GM18499 (cell line): ENCODE data around the gene RPL35.

Experiments used
- ATAC-seq: cut with Tn5 transposase; IDR thresholded peaks from one replicate; pipeline ENCODE4 v1.9.1; 2021; ENCODE audit warnings: moderate number of reproducible peaks; ENCODE audit not compliant: insufficient read depth, unreplicated experiment

RPL35 gene

DNA sequence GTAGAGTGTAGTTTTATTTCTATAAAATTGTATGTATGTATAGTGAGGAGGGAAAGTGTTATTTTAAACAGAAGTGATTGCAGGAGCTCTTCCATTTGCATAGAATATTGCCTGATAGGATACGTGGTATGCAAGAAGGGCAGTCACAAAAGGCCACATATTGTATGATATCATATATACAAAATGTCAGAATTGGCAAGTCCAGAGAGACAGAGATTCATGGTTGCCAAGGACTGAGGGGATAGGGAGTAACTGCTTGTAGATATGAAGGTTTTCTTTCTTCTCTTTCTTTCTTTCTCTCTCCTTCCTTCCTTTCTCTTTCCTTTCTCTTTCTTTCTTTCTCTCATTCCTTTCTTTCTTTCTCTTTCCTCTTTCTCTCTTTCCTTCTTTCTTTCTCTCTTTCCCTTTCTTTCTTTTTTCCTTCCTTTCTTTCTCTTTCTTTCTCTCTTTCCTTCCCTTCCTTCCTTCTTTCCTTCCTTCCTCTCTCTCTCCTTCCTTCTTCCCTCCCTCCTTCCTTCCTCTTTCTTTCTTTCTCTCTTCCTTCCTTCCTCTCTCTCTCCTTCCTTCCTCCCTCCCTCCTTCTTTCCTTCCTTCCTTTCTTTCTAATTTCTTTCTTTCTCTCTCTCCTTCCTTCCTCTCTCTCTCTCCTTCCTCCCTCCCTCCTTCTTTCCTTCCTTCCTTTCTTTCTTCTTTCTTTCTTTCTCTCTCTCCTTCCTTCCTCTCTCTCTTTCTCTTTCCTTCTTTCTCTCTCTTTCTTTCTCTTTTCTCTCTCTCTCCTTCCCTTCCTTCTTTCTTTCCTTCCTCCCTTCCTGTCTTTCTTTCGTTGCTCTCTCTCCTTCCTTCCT, 33.0 kb downstream of the RPL35 start:
- no peak for ATAC-seq

DNA sequence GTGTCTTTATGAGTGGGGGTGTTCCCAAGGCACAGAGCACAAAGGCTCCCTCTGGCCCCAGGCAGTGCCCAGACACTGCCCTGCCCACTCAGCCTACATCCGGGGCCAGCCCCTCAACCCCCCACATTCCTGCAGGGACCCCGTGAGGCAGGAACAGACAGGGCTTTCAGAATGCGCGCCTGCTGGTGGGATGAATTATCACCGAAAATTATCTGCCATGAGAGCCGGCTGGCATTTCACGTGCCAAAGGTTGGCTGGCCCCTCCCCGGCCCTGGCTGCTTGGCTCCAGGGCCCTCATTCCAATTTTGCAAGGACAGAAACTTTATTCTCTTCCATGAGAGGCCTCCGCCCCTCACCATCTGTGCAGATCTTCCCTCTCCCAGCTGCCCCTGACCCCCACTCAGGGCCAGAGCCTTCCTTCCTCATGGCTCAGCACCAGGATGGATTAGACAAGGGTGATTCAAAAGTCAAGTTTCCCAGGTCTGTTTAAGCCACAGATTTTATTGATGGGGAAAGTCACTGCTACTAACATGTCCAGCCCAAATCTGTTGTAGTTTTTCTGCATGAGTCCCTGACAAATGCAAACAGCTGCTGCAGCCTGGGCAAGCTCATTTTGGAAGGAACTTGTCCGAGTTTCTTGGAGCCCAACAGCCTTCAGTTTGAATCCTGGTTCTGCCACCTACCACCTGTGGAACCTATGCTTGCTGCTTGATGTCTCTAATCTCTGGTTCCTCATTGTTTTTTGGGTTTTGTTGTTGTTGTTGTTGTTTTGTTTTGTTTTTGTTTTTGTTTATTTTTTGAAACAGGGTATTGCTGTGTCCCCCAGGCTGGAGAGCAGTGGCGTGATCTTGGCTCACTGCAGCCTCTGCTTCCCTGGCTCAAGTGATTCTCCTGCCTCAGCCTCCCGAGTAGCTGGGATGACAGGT, 40.8 kb downstream of the RPL35 start:
- no peak for ATAC-seq

DNA sequence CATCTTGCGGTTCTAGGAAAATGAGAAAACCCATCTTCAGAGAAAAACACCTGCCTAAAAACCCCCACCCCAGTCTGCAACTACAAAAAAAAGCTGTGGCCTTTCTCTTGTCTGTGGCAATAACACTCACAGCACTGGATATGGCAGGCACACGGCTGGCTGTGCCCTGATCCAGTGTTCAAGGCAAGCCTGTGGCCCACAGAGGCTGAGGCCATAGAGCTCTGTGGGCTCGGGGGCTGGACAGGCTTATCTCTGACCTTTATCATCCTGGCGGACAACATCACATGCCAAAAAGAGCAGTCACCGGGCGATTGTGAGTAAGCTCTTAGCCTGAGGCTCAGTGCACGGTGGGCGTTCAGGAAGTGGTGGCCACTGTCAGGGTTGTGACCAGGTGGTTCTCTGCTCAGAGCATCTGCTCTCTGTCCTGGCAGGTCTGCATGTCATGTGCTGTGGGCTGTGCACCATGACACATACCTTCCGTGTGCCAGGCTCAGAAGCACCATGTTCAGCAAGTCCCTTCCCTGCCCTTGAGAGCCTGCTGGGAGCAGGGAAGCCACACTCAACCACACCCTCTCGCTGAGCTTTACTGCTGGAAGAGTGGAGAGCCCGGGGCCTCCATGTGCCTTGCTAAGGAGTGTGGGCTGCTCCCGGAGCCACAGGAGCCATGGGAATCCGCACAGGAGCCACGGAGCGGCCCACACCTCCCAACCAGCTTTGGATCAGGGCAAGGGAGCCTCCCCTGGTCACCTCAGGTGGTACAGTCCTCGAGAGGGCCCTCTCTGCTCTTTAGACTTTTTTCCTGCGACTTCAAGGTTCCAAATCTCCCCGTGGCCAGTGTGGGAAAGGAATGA, 43.1 kb downstream of the RPL35 start:
- no peak for ATAC-seq

DNA sequence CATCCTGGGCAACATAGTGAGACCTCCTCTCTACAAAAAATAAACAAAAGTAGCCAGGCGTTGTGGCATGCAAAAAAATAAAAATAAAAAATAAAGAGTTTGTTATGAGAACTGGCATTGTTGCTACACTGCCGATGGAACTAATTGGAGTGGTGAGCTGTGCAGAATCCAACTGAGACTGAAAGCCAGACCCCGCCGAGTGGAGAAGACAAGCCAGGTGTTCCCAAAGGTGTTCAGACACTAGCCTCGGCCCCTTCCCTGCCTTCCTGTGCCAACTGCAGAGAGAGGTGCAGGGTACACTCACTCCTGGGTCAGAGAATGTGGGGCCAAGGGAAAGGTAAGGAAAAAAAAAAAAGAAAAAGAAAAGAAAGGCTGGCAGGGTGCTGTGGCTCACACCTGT, 46.2 kb downstream of the RPL35 start:
- no peak for ATAC-seq

GRCh38 chr9:124814164-124814535, 47.6 kb downstream of the RPL35 start:
- no peak for ATAC-seq

DNA sequence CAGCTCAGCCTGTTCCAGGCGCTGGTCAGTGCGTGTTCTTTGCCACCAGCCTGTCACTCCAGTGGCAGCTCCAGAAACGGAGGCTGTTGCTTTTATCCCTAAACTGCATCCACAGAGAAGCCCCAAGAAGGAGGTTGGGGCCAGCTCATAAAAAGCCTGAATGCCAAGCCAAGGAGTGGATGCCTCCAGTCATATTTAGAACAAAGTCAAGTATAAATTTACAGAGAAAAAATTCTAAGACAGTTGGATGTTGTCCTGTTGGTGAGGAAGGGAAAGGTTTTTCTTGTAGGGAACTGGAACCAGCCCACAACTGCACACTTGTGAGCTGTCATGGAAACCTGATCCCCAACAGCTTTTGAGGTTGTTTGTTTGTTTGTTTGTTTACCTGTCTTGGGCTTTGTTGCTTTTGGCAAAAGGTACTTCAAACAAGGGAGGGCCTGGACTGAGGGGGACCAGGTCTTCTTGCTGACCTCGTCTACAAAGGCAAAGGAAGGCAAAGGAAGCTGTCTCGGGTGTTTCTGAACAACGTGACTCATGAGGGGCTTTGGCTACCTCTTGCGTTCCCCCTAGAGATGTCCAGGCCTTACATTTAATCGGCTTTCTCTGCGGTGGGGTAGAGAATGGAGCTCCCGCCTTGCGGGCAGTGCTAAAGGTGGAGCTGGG, 48.1 kb downstream of the RPL35 start:
- no peak for ATAC-seq

DNA sequence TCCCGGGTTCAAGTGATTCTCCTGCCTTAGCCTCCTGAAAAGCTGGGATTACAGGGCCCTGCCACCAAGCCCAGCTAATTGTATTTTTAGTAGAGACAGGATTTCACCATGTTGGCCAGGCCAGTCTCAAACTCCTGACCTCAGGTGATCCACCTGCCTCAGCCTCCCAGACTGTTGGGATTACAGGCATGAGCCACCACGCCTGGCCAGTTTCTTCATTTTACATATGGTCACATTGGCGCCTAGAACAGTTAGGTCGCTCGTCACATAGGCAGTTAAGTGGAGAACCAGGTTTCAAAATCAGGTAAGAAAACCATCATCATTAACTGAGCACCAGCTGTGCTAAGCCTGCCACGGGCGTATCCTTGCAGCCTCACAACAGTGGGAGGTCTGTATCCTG, 48.7 kb downstream of the RPL35 start:
- no peak for ATAC-seq

DNA sequence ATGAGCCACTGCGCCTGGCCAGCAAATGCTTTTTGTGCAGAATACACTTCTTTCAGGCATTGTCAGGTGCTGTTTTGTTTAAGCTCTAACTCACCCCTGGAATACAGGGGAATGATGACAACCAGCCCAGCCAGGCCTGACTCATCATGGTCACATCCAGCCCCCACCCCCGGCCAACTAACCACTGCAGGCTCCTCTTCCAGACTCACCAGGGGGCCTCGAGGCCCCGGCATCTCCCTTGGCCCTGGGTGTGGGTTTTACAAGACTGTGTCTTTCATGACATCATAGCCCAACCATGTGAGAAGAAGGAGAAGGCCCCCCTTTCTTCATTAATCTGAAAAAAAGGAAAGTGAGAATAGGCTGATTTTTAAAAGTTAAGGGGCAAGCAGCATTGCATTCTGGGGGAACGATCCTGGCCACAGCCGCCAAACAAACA, 49.3 kb downstream of the RPL35 start:
- no peak for ATAC-seq

DNA sequence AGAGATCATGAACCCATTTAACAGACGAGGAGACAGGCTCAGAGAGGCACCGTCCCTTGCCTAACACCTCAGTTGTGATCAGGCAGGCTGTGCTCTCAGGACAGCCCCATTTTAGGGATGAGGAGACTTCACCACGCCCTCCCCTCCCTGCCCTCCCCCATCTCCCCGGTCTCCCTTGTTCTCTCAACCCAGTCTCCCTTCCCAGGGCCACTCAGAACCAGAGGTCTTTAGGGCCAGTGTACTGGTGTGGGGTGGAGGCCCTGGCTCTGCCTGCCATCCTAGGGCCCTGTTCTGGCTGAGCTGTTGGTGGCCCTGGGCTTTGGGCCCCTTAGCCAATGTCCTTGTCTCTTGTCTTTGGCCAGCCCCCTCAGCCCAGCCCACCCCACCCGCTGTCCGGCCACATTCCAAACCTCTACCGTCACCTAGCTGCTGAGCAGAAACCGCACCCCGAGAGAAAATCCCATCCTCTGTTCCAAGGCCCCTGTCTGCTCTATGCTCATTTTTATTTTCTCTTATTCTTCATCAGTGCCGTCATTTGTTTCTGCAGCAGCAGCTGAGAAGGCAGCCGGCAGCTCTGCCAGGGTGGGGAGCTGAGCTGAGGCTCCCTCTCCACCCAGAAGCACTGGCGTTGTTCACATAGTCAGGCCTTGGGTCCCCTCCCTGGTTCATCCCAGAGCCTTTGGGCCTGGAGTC, 50.9 kb downstream of the RPL35 start:
- ATAC-seq: no peak

DNA sequence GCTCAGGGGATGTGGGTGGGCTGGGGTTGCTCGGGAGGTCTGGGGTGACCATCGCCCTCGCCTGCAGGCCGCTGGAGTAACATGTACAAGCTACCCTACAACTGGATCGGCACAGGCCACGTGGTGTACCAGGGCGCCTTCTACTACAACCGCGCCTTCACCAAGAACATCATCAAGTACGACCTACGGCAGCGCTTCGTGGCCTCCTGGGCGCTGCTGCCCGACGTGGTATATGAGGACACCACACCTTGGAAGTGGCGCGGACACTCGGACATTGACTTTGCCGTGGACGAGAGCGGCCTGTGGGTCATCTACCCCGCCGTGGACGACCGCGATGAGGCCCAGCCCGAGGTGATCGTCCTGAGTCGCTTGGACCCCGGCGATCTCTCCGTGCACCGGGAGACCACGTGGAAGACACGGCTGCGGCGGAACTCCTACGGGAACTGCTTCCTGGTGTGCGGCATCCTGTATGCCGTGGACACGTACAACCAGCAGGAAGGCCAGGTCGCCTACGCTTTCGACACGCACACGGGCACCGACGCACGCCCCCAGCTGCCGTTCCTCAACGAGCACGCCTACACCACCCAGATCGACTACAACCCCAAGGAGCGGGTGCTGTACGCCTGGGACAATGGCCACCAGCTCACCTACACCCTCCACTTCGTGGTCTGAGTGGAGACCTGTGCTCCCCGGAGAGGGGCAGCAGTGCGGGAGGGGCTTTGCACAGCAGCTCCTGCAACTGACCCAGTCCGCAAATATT, 51.8 kb downstream of the RPL35 start:
- ATAC-seq: no peak

DNA sequence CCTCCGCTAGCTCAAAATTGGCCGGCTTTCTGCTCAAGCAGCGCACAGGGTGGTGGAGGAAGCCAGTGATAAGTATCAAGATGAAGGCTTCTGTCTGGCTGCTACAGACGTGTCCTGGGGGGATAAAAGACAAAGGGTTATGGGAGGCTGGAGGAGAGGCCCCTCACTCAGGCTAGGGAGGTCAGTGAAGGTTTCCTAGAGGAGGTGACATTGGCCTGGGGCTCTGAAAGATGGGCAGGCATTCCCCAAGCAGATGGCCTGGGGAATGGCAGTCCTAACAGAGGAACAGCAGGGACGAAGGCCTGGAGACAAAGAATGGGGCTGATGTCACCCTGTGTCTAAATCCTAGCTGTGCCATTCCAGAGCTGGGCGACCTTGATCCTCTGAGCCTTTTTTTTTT, 52.5 kb downstream of the RPL35 start:
- ATAC-seq: no peak

- no peak for ATAC-seq
These were observed 53.4 kb downstream of the RPL35 start for GRCh38 chr9:124808246-124808956.
